GM21360 (cell line): ENCODE results near the gene URB2.

Experiments used
- ATAC-seq: cut with Tn5 transposase; IDR thresholded peaks from one replicate; pipeline ENCODE4 v1.9.1; 2021; ENCODE audit warnings: mild to moderate bottlenecking, moderate library complexity; ENCODE audit not compliant: unreplicated experiment

Gene URB2

DNA sequence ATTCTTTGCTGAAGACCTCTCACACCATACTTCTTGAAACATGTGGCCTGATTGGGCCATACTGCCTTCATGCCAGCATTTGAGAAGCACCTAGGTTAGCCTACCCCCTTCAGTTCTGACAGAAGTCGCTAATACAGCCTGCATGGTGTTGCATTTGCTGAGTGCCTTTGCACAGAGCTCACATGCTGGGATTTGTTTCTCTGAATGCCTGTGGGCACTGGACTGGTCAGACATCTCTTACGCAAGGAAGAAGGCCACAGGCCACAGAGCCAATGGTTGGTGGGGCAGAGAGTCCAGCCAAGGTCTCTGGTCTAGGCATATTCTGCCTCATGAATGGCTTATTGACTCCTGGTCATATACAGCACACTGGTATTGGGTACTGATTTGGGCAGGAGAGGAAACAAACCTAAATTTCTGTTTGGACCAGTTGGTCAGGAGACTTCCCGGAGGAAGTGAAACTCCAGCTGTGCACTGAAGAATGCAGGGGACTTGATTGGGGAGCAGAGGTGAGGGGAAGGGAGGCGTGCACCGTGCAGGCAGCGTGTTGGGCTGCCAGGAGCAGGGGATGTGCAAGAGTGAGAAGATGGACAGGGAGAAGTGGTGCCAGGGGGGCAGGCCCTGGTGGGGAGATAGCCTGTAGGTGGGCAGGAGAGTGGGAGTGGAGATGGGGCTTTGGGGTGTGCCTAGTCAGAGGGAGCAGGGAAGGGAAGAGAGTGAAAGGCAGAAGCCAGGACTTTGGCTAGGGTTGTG, 18.1 kb downstream of the URB2 start:
- peak; percentile 76 for ATAC-seq

DNA sequence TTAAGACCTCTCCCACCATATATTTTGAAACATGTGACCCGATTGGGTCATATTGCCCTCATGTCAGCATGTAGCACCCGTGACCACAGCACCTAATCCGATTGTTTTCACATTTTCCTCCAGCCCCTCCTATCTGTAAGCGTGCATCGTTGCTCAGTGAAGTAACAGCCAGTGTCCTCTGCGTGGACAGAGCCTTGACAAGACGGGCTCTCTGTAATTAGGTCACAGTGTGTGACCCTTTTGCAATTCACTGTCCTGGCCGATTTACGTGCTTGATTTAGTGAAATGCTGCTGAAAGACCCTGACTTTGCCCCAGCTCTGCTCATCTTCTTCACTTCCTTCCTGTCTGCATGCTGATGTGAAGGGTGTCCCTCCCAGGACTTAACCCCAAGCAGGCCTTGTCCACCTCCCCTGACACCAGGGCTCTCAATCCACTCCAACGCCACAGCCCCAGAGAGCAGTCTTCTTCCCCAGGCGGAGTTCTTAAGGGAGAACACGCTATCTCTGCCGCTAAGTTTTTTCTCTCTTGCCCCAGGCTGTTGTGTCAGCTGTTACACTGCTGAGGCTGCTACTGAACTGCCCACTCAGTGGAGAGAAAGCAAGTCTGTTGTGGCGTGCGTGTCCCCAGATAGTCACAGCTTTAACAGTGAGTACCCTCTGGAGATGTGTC, 19.4 kb downstream of the URB2 start:
- no peak for ATAC-seq

DNA sequence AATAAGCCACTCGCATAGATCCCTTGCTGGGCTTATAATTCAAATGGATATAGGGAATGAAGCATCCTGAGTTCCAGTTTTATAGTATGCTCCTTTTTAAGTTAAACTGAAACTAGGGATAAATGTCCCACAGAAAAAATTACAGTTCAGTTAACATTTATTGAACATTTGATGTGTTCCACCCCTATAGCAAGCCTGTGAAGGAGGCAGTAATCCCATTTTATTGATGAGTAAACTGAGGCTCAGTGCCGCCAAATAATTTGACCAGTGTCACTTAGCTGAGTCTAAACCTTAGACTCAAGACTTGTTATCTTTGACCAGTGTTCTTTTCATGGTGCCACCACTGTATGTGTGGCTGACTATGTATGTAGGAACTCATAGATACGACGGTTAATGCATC, 22.4 kb downstream of the URB2 start:
- ATAC-seq = no peak

DNA sequence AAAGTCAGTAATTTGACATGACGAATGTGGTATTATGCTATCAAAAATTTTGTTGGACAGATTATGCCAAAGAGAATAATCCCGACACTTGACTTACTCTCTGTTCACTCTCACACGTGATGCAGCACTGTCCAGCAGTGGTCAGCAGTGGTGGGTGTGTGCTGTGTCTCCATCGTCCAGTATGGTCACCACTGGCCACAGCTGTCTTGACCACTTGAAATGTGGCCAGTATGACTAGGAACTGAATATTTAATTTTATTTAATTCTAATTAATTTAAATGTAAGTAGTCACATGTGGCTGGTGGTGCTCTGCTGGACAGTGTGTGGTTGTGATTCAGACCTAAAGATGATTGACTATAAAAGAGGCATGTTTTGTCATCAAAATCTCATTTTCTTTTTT, 24.0 kb downstream of the URB2 start:
- ATAC-seq = no peak

DNA sequence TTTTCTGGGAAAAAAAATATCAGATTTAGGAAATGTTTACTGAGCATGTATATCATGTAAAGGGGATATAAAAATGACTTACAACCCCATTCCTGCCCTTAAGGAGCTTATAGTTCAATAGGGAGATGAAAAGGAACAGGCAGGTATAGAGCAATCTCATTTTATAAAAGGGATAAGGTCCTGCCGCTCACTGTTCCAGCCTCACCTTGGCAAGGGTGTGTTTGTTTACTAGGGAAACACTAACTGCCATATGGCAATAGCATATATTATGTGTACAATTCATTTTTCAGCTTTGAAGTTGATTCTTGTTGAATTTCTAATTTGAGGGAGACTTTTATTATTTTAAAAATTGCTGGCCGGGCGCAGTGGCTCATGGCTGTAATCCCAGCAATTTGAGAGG, 25.5 kb downstream of the URB2 start:
- no peak for ATAC-seq

DNA sequence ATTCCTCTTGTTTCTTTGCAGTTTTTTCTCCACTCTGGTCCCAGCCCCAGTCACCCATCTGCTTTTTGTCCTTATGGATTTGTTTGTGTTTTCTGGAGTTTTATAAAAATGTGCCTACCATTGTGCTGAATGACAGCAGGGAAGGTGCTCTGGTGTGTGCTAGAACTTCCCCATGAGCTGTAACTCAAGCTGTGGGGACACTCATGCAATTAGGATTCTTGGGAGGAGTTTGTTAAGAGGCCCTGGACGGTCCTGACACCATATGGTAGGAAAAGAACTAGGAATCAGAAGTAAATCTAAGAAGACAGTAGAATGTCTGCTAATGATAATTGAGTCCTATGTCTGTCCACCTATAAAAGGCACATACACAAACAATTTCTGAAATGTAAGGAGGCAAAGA, 27.4 kb downstream of the URB2 start:
- no peak for ATAC-seq

DNA sequence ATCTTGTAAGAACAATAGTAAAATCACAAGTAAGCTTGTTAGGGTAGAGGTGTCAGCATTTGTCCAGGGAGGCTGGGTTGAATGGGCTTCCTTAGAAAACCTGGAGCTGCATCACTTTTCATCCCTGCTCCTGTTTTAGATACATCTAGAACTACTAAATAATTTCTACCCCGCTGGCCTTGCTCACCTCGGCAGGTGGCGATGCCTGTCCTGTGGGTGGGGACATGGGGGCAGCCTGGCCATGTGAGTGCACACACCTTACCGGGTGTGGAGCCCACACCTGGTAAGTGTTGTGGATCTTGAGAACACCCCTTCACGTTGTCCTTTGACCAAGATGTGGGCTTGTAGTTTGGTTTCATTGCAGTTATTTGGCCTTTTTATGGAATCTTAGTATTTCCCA, 29.7 kb downstream of the URB2 start:
- no peak for ATAC-seq

DNA sequence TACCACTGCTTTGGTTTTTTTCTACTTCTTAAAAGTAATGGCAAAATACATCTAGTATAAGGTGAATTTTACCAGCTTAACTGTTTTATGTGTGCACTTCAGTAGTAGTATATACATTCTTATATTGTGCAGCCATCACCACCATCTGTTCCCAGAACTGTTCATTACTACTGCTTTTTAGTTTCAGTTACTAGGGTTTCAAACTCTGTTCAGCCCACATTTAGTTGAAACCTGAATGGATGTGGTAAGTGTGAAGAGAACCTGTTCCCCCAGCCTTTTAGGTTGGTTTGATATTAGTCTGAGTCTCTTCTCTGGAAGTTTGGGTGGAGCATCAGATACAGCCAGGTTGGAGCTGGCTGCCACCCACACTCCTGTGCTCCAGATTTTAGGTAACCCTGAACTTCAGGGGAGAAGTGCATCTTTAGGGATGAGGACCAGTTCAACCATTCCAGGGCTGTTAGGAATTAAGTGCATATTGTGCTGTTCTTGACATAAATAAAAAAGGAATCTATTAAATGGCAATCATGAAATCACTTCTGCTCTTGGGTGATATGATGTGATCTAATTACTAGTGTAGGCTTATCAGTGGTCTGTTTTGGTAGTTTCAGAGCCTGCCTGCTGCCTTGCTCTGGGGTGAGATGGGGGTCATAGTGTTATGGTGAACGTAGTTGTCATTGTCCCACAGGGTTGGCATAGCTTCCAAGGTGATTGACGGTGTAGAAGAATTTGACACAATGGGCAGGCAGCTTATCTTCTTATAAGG, 32.1 kb downstream of the URB2 start:
- no peak for ATAC-seq

DNA sequence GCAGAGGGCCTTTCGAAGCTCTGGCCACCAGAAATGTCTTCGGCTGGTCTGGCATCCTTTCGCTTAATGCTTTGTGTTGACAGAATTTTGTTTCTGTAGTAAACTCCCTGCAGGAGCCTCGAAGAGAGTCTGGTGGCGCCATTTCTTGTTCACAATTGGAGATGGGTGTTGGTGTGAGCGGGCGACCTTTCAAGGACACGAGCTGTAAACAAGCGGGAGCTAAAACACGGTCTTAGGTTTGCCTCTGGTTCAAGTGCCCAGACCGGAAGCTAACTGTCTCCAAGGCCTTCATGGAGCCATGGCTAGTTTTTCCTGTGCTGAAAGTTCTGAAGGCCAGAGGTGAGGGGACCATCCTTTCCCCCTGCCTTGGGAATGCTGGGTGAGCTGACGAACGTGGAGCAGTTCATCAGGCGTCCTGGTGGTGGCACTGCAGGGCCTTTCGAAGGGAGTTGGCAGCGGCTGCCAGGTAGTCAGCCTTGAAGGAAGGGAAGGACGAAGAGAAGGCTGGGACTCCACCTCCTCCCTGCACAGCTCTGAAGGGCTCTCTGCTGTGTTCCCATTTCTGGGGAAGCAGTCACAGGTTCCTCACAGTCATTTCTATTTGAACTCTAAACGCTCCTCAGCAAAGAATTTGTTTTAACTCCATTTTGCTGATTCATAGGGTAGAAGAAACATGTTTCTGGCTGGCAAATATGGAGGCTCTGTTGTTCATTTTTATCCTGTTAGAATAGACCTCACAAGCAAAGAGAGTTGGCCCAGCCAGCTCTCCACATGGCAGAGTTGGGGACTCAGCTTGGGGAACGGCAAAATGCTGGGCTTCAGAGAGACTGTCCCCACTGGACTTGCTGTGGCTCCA, 35.2 kb downstream of the URB2 start:
- ATAC-seq = peak; percentile 68

DNA sequence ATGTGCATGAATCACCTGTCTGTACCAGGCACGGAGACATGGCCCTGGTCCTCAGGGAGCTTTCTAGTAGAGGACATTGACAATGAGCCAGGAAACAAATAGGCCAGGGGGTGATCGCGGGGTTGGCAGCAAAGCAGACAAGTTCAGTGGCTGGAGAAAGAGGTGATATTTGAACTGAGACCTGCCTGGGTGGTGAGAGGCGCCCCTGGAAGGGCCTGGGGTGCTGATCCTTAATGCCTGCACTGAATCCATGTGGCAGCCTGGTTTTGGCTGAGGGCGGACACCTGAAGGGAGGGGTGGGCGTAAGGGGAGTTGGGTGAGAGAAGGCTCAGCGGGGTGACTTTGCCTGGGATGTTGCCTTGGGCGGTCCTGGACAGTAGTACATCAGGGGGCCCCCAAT, 35.9 kb downstream of the URB2 start:
- ATAC-seq = no peak

DNA sequence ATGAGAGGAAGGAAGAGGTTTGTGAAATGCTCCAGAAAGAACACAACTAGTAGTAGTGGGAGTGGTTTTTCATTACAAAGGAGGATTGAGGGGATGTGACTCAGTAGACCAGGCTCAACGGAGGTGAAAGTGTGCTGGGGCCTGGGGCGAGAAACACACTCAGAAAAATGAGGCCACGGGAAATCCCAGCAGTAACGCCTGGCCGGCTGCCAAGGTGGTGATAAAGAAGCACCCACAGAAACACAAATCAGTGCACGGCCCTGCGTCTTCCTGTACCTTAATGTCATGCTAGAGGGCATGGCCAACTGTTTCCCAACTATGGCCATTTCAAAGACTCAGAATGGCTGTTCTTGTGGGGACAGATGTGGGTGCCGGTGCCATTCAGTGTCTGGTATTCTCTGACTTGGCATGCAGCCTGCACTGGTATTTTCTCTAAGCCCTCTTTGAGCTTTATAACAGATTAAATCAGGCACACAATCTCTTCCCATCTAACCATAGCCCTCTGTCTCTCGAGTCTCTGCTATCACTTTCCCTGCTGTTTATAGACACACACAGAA, 38.2 kb downstream of the URB2 start:
- no peak for ATAC-seq

DNA sequence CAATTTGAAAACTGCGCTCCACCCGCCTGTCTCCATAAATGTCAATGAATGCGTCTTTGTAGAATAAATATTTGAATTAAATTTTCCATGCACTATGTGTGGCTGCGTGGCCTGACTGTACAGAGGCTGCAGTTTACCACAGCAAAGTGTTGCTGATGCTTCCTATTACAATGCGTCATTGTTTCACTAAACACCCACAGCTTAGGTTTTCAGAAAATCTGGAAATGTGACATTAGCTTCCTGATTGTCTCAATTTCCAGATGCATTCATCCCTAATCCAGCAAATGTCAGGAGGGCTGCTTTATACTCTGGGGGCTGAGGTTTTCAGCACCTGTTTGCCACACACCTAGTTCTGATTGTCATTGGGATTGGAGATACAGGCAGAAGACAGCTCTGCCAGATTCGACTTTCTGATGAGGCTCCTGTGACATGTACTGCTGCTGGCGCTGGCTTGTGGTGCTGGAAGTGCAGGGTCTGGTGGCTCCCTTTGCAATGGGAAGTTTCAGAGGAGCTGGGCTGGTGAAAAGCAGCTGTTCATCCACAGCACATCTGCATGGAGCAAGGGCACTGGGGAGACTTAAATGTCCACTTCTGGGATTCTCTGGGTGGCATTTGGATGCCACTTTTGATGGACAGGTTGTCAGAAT, 40.0 kb downstream of the URB2 start:
- ATAC-seq = no peak

DNA sequence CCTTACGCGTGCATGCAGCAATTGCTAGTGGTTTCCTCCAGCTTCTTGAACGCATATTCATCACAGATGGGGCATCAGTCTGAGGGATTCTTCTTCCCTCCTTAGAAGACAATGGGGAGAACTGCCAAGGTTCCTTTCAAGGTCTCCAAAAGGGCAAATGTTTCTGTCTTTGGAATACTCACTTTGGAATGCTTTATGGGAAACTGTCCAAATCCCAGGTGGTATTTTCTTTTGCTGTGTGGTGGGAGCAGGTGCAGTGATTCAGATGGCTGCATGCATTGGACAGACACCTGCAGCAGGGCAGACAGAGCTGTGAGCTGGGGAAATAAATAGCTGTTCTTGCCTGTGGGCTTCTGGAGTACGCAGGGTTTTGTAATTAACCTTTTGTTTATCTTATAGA, 40.5 kb downstream of the URB2 start:
- ATAC-seq = no peak

DNA sequence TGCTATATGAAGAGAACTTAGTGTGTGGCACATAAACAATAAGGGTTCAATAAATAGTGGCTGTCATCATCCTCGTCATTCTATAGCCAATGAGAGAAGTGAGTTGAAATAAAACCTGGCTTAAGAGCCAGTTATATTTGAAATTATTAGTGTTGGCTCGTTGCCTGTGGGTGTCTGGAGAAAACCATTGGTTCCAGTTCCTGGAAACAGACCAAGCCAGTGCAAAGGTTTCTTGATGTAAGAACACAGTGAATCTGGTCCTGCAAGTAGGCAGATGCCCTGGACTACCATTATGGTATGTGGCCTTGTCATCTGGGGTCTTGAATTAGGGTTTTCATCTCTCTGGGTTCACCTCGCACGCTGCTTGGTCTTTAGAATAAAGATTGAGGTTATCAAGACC, 43.3 kb downstream of the URB2 start:
- no peak for ATAC-seq

DNA sequence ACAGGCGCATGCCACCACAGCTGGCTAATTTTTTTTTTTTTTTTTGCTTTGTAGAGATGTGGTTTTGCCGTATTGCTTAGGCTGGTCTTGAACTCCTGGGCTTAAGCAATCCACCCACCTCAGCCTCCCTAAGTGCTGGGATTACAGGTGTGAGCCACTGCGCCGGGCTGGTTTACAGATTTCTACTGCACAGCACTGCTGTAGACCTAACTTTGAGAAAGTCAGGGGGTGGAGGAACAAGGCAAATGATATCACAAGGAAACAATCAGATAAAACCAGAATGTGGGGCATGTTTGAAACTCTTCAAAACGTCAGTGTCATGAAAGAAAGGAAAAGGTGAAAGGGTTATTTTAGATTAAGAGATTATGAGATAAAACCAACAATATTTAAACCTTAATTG, 45.3 kb downstream of the URB2 start:
- no peak for ATAC-seq

DNA sequence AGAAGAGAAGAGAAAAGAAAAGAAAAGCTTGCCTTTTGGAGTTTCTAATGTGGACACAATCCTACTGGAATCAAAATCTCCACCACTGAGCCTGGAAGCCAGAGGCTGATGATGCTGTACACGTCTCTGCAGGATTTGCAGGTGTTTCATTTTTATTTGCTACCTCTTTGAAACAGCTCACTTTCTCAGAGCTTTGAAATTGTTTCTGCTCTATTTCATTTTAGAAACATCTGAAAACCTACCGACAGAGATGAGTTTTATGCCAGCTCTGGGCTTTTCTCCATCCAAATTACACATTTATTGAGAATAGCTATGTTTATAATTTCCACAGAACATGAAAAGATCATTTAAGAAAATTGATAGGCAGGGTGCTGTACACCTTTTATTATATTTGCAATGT, 46.2 kb downstream of the URB2 start:
- ATAC-seq = no peak

DNA sequence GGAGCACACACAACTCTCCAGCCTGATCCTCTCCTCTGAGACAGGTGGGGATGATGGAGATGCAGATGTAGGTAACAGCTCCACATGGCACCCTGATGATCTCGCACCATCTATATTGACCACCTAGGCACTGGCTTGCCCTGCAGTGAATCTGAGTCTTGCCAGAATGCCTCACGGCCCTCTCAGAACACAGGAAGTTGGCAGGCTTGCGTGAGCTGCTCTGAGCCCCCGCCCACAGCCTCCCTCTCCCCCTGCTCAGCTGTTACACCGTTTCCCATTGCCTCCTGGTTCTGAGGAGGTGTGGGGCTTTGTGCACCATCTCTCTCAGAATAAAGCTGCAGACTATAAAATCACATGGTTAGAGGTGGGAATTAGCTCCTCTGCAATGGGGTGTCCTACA, 48.0 kb downstream of the URB2 start:
- no peak for ATAC-seq

DNA sequence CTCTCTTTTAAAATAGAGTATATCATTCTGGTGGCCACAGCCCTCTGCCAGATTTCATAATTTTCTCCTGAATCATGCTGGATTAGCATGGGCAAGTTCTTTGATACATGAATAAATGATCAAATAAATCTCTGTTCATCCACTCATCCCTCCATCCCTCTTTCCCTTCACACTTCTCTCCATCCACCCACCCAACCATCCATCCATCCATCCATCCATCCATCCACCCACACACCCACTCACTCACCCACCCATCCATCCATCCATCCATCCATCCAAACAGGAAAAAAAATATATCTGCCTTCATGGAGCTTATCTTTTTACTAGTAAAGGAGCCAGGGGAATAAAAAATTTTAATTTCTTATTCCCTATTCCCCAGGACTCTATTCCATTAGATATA, 49.3 kb downstream of the URB2 start:
- ATAC-seq = no peak

DNA sequence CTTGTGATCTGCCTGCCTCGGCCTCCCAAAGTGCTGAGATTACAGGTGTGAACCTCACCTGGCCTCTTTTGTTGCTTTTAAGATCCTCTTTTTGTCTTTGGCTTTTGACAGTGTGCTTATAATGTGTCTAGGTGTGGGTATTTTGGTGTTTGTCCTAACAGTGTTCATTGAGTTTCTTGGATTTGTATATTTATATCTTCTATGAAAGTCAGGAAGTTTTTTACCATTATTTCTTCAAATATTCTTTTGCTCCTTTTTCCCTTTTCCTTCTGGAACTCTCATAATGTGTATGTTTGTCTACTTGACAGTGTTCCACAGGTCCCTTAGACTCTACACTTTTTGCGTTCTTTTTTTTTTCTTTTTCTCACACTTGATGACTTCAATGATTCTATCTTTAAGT, 59.1 kb downstream of the URB2 start:
- no peak for ATAC-seq

DNA sequence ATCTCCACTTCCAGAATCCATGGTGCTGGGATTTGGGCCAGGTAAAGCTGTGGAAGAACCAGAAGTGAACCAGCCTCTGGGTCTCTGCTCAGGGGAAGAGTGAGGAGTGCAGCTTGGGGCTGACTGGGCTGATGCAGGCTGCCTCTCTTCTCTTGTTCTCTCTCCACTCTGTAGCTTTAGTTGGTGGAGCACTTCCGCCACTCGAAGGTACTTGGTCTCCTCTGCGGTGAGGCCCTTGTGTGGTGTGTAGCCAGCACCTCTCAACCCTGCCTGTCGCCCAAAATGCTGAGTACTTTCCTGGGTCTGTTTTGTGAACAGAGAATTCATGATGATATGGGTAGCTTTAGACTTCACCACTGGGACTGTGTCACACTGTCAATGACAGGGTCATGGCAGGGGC, 63.2 kb downstream of the URB2 start:
- no peak for ATAC-seq
